ENCODE measurements around the gene SLC2A11. TPM values are rescaled to one million over a fixed set of nuclear protein-coding genes. Genes with fewer than 3 reads are reported as not detected.

The SLC2A11 gene
- total RNA-seq, 1 experiment from 2014 or later, result 1.9 TPM

- Histone ChIP-seq H3K36me3 (peaks cover 51% of the 10 kb centered on the region), H3K27ac (no peak overlapping the region), H3K4me3 (no peak overlapping the region), H3K4me1 (peaks cover 8% of the 10 kb centered on the region; the same call in 1 of the 2 replicates), H3K27me3 (no peaks in the 10 kb centered on the region), H3K9me3 (replicated peaks) (no peaks in the 10 kb centered on the region)
- DNase-seq, result no peak
Measured at GRCh38 chr22:23836692-23837495, 20.8 kb upstream of the SLC2A11 start.

GRCh38 chr22:23837496-23837859 lies 20.2 kb upstream of the SLC2A11 start:
- Histone ChIP-seq H3K4me3 (no peak overlapping the region), H3K27ac (no peak overlapping the region), H3K4me1 (peaks cover 14% of the 10 kb centered on the region), H3K9me3 (replicated peaks) (no peaks in the 10 kb centered on the region), H3K27me3 (no peaks in the 10 kb centered on the region), H3K36me3 (peaks cover 50% of the 10 kb centered on the region)
- DNase-seq, result no peak

GRCh38 chr22:23837911-23838680 lies 19.6 kb upstream of the SLC2A11 start:
- no peak overlapping the region for H3K4me3 ChIP-seq
- no peaks in the 10 kb centered on the region for H3K9me3 ChIP-seq (replicated peaks)
- DNase-seq, result no peak
- no peak overlapping the region for H3K27ac ChIP-seq
- H3K27me3 ChIP-seq, result no peaks in the 10 kb centered on the region
- H3K4me1 ChIP-seq, result peaks cover 20% of the 10 kb centered on the region
- peaks cover 49% of the 10 kb centered on the region for H3K36me3 ChIP-seq

- Histone ChIP-seq H3K27ac (no peak within 1 kb of the TSS), H3K27me3 (no peaks in the 10 kb centered on the region), H3K4me1 (peaks cover 28% of the 10 kb centered on the region), H3K9me3 (replicated peaks) (no peaks in the 10 kb centered on the region), H3K36me3 (peaks cover 41% of the 10 kb centered on the region), H3K4me3 (no peak within 1 kb of the TSS)
- no peak for DNase-seq
Measured at GRCh38 chr22:23838681-23839468, 18.8 kb upstream of the SLC2A11 start, which contains the start of gene DERL3. Gene DERL3, minus strand, starts transcription at chr22:23839006. Its CDS starts 19 bp downstream, at chr22:23838987.

GRCh38 chr22:23840026-23840425 lies 17.6 kb upstream of the SLC2A11 start:
- H3K4me1 ChIP-seq, result peaks cover 38% of the 10 kb centered on the region
- peaks cover 34% of the 10 kb centered on the region for H3K36me3 ChIP-seq
- no peak for DNase-seq
- no peaks in the 10 kb centered on the region for H3K9me3 ChIP-seq (replicated peaks)
- H3K27ac ChIP-seq, result no peak overlapping the region
- H3K27me3 ChIP-seq, result no peaks in the 10 kb centered on the region
- no peak overlapping the region for H3K4me3 ChIP-seq

- peak overlapping the region; percentile 54 for H3K27ac ChIP-seq
- H3K36me3 ChIP-seq, result peaks cover 21% of the 10 kb centered on the region
- no peak overlapping the region for H3K4me3 ChIP-seq
- no peak for DNase-seq
- no peaks in the 10 kb centered on the region for H3K27me3 ChIP-seq
- no peaks in the 10 kb centered on the region for H3K9me3 ChIP-seq (replicated peaks)
- peaks cover 51% of the 10 kb centered on the region for H3K4me1 ChIP-seq
Measured at GRCh38 chr22:23841292-23841691, 16.4 kb upstream of the SLC2A11 start.

- DNase-seq, result peak; percentile 76 to 81
- Histone ChIP-seq H3K36me3 (peaks cover 15% of the 10 kb centered on the region), H3K4me3 (peak overlapping the region; percentile 14), H3K27me3 (no peaks in the 10 kb centered on the region), H3K9me3 (replicated peaks) (no peaks in the 10 kb centered on the region), H3K4me1 (peaks cover 55% of the 10 kb centered on the region), H3K27ac (peak overlapping the region; percentile 54)
Measured at GRCh38 chr22:23841736-23842445, 15.8 kb upstream of the SLC2A11 start.

- peaks cover 58% of the 10 kb centered on the region for H3K4me1 ChIP-seq
Measured at GRCh38 chr22:23842599-23842998, 15.1 kb upstream of the SLC2A11 start.

GRCh38 chr22:23844739-23845202 lies 12.9 kb upstream of the SLC2A11 start:
- H3K4me1 ChIP-seq, result peaks cover 64% of the 10 kb centered on the region

More at GRCh38 chr22:23842599-23842998, 15.1 kb upstream of the SLC2A11 start:
- H3K9me3 ChIP-seq (replicated peaks), result no peaks in the 10 kb centered on the region
- peak in 1 of 2 experiments; percentile 31 for DNase-seq
- peak overlapping the region; percentile 14; the same call in 1 of the 2 replicates for H3K4me3 ChIP-seq
- no peaks in the 10 kb centered on the region for H3K27me3 ChIP-seq
- H3K27ac ChIP-seq, result peak overlapping the region; percentile 54
- peaks cover 11% of the 10 kb centered on the region for H3K36me3 ChIP-seq

GRCh38 chr22:23845265-23846080 lies 12.2 kb upstream of the SLC2A11 start:
- Histone ChIP-seq H3K4me1 (peaks cover 64% of the 10 kb centered on the region), H3K27ac (peak overlapping the region; percentile 76), H3K36me3 (no peaks in the 10 kb centered on the region)

More at GRCh38 chr22:23844739-23845202, 12.9 kb upstream of the SLC2A11 start:
- H3K9me3 ChIP-seq (replicated peaks), result no peaks in the 10 kb centered on the region
- H3K27me3 ChIP-seq, result no peaks in the 10 kb centered on the region
- H3K27ac ChIP-seq, result peak overlapping the region; percentile 76
- H3K36me3 ChIP-seq, result no peaks in the 10 kb centered on the region
- DNase-seq, result no peak
- no peak overlapping the region for H3K4me3 ChIP-seq

GRCh38 chr22:23846081-23846469 lies 11.6 kb upstream of the SLC2A11 start:
- Histone ChIP-seq H3K4me1 (peaks cover 64% of the 10 kb centered on the region), H3K36me3 (no peaks in the 10 kb centered on the region), H3K4me3 (no peak overlapping the region), H3K27ac (peak overlapping the region; percentile 76), H3K27me3 (no peaks in the 10 kb centered on the region), H3K9me3 (replicated peaks) (no peaks in the 10 kb centered on the region)
- DNase-seq, result no peak

More at GRCh38 chr22:23845265-23846080, 12.2 kb upstream of the SLC2A11 start:
- Histone ChIP-seq H3K9me3 (replicated peaks) (no peaks in the 10 kb centered on the region), H3K27me3 (no peaks in the 10 kb centered on the region), H3K4me3 (no peak overlapping the region)
- DNase-seq, result peak in 1 of 2 experiments; percentile 38

GRCh38 chr22:23847310-23847920 lies 10.3 kb upstream of the SLC2A11 start:
- peaks cover 51% of the 10 kb centered on the region for H3K4me1 ChIP-seq
- H3K9me3 ChIP-seq (replicated peaks), result no peaks in the 10 kb centered on the region
- H3K36me3 ChIP-seq, result no peaks in the 10 kb centered on the region
- H3K27ac ChIP-seq, result no peak overlapping the region
- no peak for DNase-seq
- H3K4me3 ChIP-seq, result no peak overlapping the region
- no peaks in the 10 kb centered on the region for H3K27me3 ChIP-seq
